CD14-positive monocyte (primary cell): ENCODE measurements around the gene KIF21A. TPM values are rescaled to one million over a fixed set of nuclear protein-coding genes. Genes with fewer than 3 reads are reported as not detected.

ENCODE experiments used
- DNase-seq, 3 donors: peaks; one replicate each; pipeline ENCODE4 v3.0.0-alpha.2; 2011 to 2022
- H2AFZ ChIP-seq: 2 replicates; pipeline ENCODE4 v1.6.0; 2012; ENCODE audit warnings: mild to moderate bottlenecking, low read depth, low read length, inconsistent platforms; ENCODE audit not compliant: insufficient read depth, poor library complexity, severe bottlenecking
- H3K27ac ChIP-seq, 2 donors: 1 replicate in 1 of 2; 2 replicates in 1 of 2; pipeline ENCODE4 v1.5.1; 2012 to 2013; ENCODE audit warnings: low read length in 2 of 2, control low read depth in 1 of 2, inconsistent platforms in 1 of 2, low read depth in 1 of 2, mild to moderate bottlenecking in 1 of 2
- H3K27me3 ChIP-seq, 2 donors: one replicate each; pipeline versions ENCODE4 v1.6.0 to v1.6.1; 2011 to 2013; ENCODE audit warnings: low read length in 2 of 2; ENCODE audit not compliant: control insufficient read depth in 2 of 2, insufficient read depth in 2 of 2
- H3K36me3 ChIP-seq, 2 donors: replicated peaks in 1 of 2; 1 replicate in 1 of 2; 2 replicates in 1 of 2; pipeline versions ENCODE4 v1.5.1 to v1.6.1; 2012 to 2013; ENCODE audit warnings: low read length in 2 of 2, control low read depth in 1 of 2, inconsistent platforms in 1 of 2, mild to moderate bottlenecking in 1 of 2; ENCODE audit not compliant: insufficient read depth in 2 of 2, control insufficient read depth in 1 of 2
- H3K4me1 ChIP-seq, 2 donors: 1 replicate in 1 of 2; 2 replicates in 1 of 2; pipeline versions ENCODE4 v1.5.1 to v1.6.1; 2012 to 2013; ENCODE audit warnings: low read length in 2 of 2, control low read depth in 1 of 2, inconsistent platforms in 1 of 2, mild to moderate bottlenecking in 1 of 2, moderate library complexity in 1 of 2; ENCODE audit not compliant: insufficient read depth in 2 of 2, control insufficient read depth in 1 of 2
- H3K4me2 ChIP-seq: replicated peaks from 2 replicates; pipeline ENCODE3; 2012; ENCODE audit warnings: low read length, moderate library complexity, mild to moderate bottlenecking; ENCODE audit not compliant: poor library complexity, severe bottlenecking; ENCODE audit errors: extremely low read depth
- H3K4me3 ChIP-seq, 3 experiments: fragments of 200-600 bp in 1 of 3; sonication (generic) in 1 of 3; replicated peaks in 1 of 3; 1 replicate in 2 of 3; 2 replicates in 1 of 3; pipeline ENCODE4 v1.5.1; 2011 to 2013; ENCODE audit warnings: low read length in 3 of 3, mild to moderate bottlenecking in 3 of 3, control low read depth in 2 of 3, low read depth in 2 of 3, inconsistent platforms in 1 of 3, moderate library complexity in 1 of 3
- H3K79me2 ChIP-seq: 2 replicates; pipeline ENCODE4 v1.6.0; 2012; ENCODE audit warnings: mild to moderate bottlenecking, control low read depth, inconsistent platforms, low read length, moderate library complexity; ENCODE audit not compliant: insufficient read depth
- H3K9ac ChIP-seq: 2 replicates; pipeline ENCODE4 v1.6.0; 2017; ENCODE audit warnings: low read length, mild to moderate bottlenecking; ENCODE audit not compliant: insufficient read depth, poor library complexity, severe bottlenecking
- H3K9me3 ChIP-seq, 2 donors: replicated peaks in 1 of 2; 1 replicate in 1 of 2; 2 replicates in 1 of 2; pipeline versions ENCODE4 v1.5.1 to v1.6.1; 2012 to 2013; ENCODE audit warnings: low read length in 2 of 2, control low read depth in 1 of 2; ENCODE audit not compliant: control insufficient read depth in 1 of 2, insufficient read depth in 1 of 2
- H4K20me1 ChIP-seq: 2 replicates; pipeline ENCODE4 v1.6.0; 2012; ENCODE audit warnings: mild to moderate bottlenecking, low read length, control low read depth, moderate library complexity; ENCODE audit not compliant: insufficient read depth
- H3K27ac Mint-ChIP-seq, 7 donors: one replicate each; pipeline ENCODE4 v1.8.0; 2020; ENCODE audit warnings: mild to moderate bottlenecking in 7 of 7, mixed read lengths in 7 of 7, moderate library complexity in 6 of 7, inconsistent platforms in 2 of 7
- H3K27me3 Mint-ChIP-seq, 3 donors: one replicate each; pipeline ENCODE4 v1.8.0; 2021 to 2022; ENCODE audit warnings: low read depth in 3 of 3, mild to moderate bottlenecking in 3 of 3, mixed read lengths in 3 of 3, moderate library complexity in 3 of 3, inconsistent platforms in 1 of 3
- H3K36me3 Mint-ChIP-seq, 2 donors: one replicate each; pipeline ENCODE4 v1.8.0; 2020; ENCODE audit warnings: mixed read lengths in 2 of 2, inconsistent platforms in 1 of 2, mild to moderate bottlenecking in 1 of 2
- H3K4me1 Mint-ChIP-seq: one replicate; pipeline ENCODE4 v1.8.0; 2020; ENCODE audit warnings: mild to moderate bottlenecking, mixed read lengths
- H3K4me3 Mint-ChIP-seq, 2 donors: one replicate each; pipeline ENCODE4 v1.8.0; 2020; ENCODE audit warnings: mild to moderate bottlenecking in 2 of 2, mixed read lengths in 2 of 2, moderate library complexity in 1 of 2
- H3K9me3 Mint-ChIP-seq, 7 donors: one replicate each; pipeline ENCODE4 v1.8.0; 2020 to 2022; ENCODE audit warnings: mixed read lengths in 7 of 7, mild to moderate bottlenecking in 6 of 7, moderate library complexity in 6 of 7, inconsistent platforms in 2 of 7
- CTCF ChIP-seq: fragments of 200-600 bp; IDR thresholded peaks from one replicate; pipeline ENCODE4 v1.8.0; 2022; ENCODE audit warnings: antibody characterized with exemption, mild to moderate bottlenecking
- WGBS: methylation state at CpG from one replicate; pipeline ENCODE4 v1.1.5; 2013; ENCODE audit warnings: missing lambda C conversion rate; ENCODE audit not compliant: insufficient coverage; 5-methylcytosine and 5-hydroxymethylcytosine counted together
- intact Hi-C, 2 donors: fragments of 100-400 bp; cut with micrococcal nuclease; formaldehyde crosslinking; loops; one replicate each; pipeline versions ENCODE4 v1.15.0 to v1.15.1; 2023
- polyA plus RNA-seq, 3 donors: library from polyadenylated mRNA; depleted of rRNA in 1 of 3; unstranded in 2 of 3; stranded (reverse) in 1 of 3; fragments of 300-500 nt in 2 of 3; fragments of >200 nt in 1 of 3; fragmentation: Illumina TruSeq in 2 of 3; gene quantifications; 1 replicate in 2 of 3; 2 replicates in 1 of 3; pipeline ENCODE4 v1.2.3, GENCODE V29; 2012 to 2021

The KIF21A gene
- polyA plus RNA-seq, 3 donors = 0.03 to 0.05 TPM; not detected in 1

GRCh38 chr12:39287817-39288216 lies 155.1 kb downstream of the KIF21A start:
- intact Hi-C loops = no loop called here
- H3K27me3 ChIP-seq = no peaks in the 10 kb centered on the region
- no peak overlapping the region for H2AFZ ChIP-seq
- no peak for TF ChIP-seq CTCF
- no peak overlapping the region for H3K4me3 Mint-ChIP-seq
- no peak overlapping the region for H3K4me3 ChIP-seq
- no peaks in the 10 kb centered on the region for H3K79me2 ChIP-seq
- H3K4me2 ChIP-seq = no peak overlapping the region
- peaks cover 6% of the 10 kb centered on the region for H3K4me1 Mint-ChIP-seq
- WGBS = no CpG with 5 or more reads among the region's 2 CpGs
- H3K27me3 Mint-ChIP-seq = peaks cover 0 to 3% (median 1%) of the 10 kb centered on the region in 3 donors
- peaks cover 0 to 2% (median 0%) of the 10 kb centered on the region in 7 donors for H3K9me3 Mint-ChIP-seq
- H3K4me1 ChIP-seq = no peaks in the 10 kb centered on the region
- DNase-seq = peak; percentile 8 to 25 (median 17)
- no peaks in the 10 kb centered on the region for H4K20me1 ChIP-seq
- H3K9ac ChIP-seq = no peak overlapping the region
- no peaks in the 10 kb centered on the region for H3K9me3 ChIP-seq
- H3K36me3 Mint-ChIP-seq = no peaks in the 10 kb centered on the region
- H3K36me3 ChIP-seq = no peaks in the 10 kb centered on the region
- H3K27ac Mint-ChIP-seq = no peak overlapping the region
- no peak overlapping the region for H3K27ac ChIP-seq

- Mint-ChIP-seq H3K27ac (no peak overlapping the region), H3K36me3 (no peaks in the 10 kb centered on the region), H3K27me3 (peaks cover 1 to 2% (median 1%) of the 10 kb centered on the region in 3 donors), H3K9me3 (peaks cover 0 to 2% (median 0%) of the 10 kb centered on the region in 7 donors), H3K4me3 (no peak overlapping the region), H3K4me1 (peaks cover 6% of the 10 kb centered on the region)
- no peak overlapping the region for H2AFZ ChIP-seq
- no peak for TF ChIP-seq CTCF
- no peaks in the 10 kb centered on the region for H3K27me3 ChIP-seq
- WGBS = 100% methylated on average over 3 of the region's 4 CpGs
- no peaks in the 10 kb centered on the region for H4K20me1 ChIP-seq
- no peak overlapping the region for H3K27ac ChIP-seq
- H3K36me3 ChIP-seq = no peaks in the 10 kb centered on the region
- H3K4me2 ChIP-seq = no peak overlapping the region
- DNase-seq = no peak
- H3K9me3 ChIP-seq = no peaks in the 10 kb centered on the region
- no peaks in the 10 kb centered on the region for H3K4me1 ChIP-seq
- intact Hi-C loops = no loop called here
- no peaks in the 10 kb centered on the region for H3K79me2 ChIP-seq
- no peak overlapping the region for H3K4me3 ChIP-seq
- H3K9ac ChIP-seq = no peak overlapping the region
Observed at GRCh38 chr12:39287409-39287808, 155.5 kb downstream of the KIF21A start.
